Colonic mucosa (tissue), 4 donors: Measurements from ENCODE around the gene MEGF6. TPM values are rescaled to one million over a fixed set of nuclear protein-coding genes. Genes with fewer than 3 reads are reported as not detected.
A peak's percentile ranks its signal among the peaks of the same experiment; 100 is the strongest.

Source experiments
- DNase-seq: peaks from one replicate; pipeline ENCODE4 v3.0.0-alpha.2; 2020
- H3K27ac ChIP-seq: fragments of 200-600 bp; one replicate; pipeline ENCODE4 v1.8.0; 2021
- H3K27me3 ChIP-seq: fragments of 200-600 bp; one replicate; pipeline ENCODE4 v1.8.0; 2021
- H3K36me3 ChIP-seq: fragments of 200-600 bp; one replicate; pipeline ENCODE4 v1.8.0; 2021
- H3K4me1 ChIP-seq: fragments of 200-600 bp; one replicate; pipeline ENCODE4 v1.8.0; 2021; ENCODE audit warnings: mild to moderate bottlenecking
- H3K4me3 ChIP-seq: fragments of 200-600 bp; one replicate; pipeline ENCODE4 v1.8.0; 2021
- H3K9ac ChIP-seq, 2 donors: one replicate each; pipeline ENCODE4 v1.7.0; 2013; ENCODE audit warnings: control low read depth in 2 of 2, low read depth in 2 of 2, low read length in 2 of 2
- H3K9me3 ChIP-seq: fragments of 200-600 bp; one replicate; pipeline ENCODE4 v1.8.0; 2021
- intact Hi-C: fragments of 100-400 bp; cut with DNase I; formaldehyde crosslinking; loops from one replicate; pipeline ENCODE4 v1.14.1; 2022
- total RNA-seq, 2 donors: library from RNA; stranded (reverse); fragmentation: NEBNext Ultra II Directional in 1 of 2; extraction: Animal tissue kit (Norgen Biotek cat#: 25700) in 1 of 2; gene quantifications; one replicate each; pipeline ENCODE4 v1.2.1, GENCODE V29; 2021
- TF ChIP-seq, protein P1 (sequence below): fragments of 200-600 bp; IDR thresholded peaks from one replicate; pipeline ENCODE4 v1.8.0; 2022; ENCODE audit warnings: antibody characterized with exemption, mild to moderate bottlenecking
- donor health status: healthy.
- donor health status: DM: no; HTN: no; CAD: no.
- donor health status: DM: no; HTN: no; CAD: no.

MEGF6 gene
- total RNA-seq, 2 donors from 2014 or later = 5.2 to 6.4 TPM

GRCh38 chr1:3503525-3503886 is 107.8 kb downstream of the MEGF6 start:
- no peak for DNase-seq

DNA sequence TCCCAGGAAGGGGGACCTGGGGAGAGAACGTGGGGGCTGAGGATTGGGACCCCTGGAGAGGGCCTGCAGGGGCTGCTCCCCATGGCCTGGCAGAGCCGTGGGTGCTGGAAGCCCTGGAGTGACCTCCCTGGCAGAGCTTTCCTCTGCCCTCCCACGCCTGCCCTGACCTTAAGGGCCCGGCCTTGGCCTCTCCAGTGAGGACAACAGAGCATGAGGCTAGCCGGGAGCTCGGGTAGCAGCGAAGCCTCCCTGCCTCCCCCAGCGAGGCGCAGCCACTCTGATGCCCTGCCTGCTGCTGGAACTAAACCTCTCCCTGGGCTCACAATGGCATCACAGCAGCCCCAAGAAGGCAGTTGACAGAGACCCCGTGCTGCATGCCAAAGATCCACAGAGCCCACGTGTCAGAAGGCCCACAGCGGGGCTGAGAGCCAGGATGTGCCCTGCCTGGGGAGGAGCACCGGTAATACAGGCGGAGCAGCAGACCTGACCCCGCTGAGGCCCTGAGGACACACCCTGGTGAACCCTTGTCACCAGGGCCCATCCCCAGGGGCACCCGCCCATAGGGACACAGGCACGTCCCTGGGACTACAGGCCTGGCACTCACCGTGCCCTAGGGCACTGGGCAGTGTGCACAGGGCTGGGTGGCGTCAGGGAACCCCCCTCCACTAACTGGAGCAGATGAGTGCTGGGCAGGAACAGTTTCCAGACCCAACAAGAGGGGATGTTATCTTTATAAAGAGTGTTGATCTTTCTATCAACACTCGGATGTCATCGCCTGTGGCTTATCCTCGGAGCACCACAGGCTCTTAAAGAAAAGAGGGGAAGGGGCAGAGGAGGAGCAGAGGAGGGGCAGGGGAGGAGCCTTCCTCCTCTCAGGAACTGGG is 108.4 kb downstream of the MEGF6 start:
- no peaks in the 10 kb centered on the region for H3K4me1 ChIP-seq
- TF ChIP-seq, protein P1, sequence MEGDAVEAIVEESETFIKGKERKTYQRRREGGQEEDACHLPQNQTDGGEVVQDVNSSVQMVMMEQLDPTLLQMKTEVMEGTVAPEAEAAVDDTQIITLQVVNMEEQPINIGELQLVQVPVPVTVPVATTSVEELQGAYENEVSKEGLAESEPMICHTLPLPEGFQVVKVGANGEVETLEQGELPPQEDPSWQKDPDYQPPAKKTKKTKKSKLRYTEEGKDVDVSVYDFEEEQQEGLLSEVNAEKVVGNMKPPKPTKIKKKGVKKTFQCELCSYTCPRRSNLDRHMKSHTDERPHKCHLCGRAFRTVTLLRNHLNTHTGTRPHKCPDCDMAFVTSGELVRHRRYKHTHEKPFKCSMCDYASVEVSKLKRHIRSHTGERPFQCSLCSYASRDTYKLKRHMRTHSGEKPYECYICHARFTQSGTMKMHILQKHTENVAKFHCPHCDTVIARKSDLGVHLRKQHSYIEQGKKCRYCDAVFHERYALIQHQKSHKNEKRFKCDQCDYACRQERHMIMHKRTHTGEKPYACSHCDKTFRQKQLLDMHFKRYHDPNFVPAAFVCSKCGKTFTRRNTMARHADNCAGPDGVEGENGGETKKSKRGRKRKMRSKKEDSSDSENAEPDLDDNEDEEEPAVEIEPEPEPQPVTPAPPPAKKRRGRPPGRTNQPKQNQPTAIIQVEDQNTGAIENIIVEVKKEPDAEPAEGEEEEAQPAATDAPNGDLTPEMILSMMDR = no peak
- H3K4me3 ChIP-seq = no peak overlapping the region
- no peaks in the 10 kb centered on the region for H3K27me3 ChIP-seq
- intact Hi-C loops = no loop called here
- no peaks in the 10 kb centered on the region for H3K36me3 ChIP-seq
- no peak overlapping the region for H3K9ac ChIP-seq
- H3K9me3 ChIP-seq = no peaks in the 10 kb centered on the region
- H3K27ac ChIP-seq = no peak overlapping the region
- no peak for DNase-seq

More at GRCh38 chr1:3503525-3503886, 107.8 kb downstream of the MEGF6 start:
- no peak overlapping the region for H3K4me3 ChIP-seq
- no peaks in the 10 kb centered on the region for H3K9me3 ChIP-seq
- no peak overlapping the region for H3K27ac ChIP-seq
- TF ChIP-seq, protein P1 = no peak
- intact Hi-C loops = no loop called here
- H3K4me1 ChIP-seq = no peaks in the 10 kb centered on the region
- H3K9ac ChIP-seq = no peak overlapping the region
- H3K27me3 ChIP-seq = no peaks in the 10 kb centered on the region
- H3K36me3 ChIP-seq = no peaks in the 10 kb centered on the region

DNA sequence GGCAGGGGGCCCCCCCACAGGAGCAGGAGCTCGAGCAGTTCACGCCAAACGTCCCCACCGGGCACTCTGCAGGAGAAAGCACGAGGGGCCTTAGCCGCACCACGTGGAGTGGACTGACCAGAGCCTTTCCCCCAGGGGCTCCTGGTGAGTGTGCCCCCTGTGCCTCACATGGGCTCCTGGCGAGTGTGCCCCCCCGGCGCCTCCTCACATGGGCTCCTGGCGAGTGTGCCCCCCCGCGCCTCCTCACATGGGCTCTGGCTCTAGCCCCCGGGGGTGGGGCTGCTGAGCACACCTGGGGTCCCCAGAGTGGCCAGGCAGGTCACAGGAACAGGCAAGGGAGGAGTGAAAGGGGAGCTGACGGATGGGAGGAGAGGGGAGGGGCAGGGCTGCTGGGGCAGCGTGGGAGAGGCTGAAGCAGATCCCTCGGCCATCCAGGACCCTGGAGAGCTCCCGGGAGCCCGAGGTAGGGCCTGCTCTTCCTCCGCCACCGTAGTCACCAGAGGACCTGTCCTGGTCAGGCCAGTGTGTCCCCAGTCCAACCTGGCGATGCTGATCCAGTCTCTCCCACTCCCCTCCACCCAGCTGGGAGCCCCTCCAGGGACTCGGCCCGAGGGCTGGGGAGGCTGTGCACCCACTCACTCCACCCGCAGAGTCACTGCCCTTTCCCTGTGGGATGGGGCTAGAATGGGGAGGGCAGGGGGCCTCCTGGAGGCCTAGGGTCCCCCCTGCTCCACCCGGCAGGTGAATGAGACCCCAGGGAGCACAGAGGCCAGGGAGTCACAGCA is 109.3 kb downstream of the MEGF6 start:
- no peaks in the 10 kb centered on the region for H3K9me3 ChIP-seq
- TF ChIP-seq, protein P1 = no peak
- H3K4me1 ChIP-seq = no peaks in the 10 kb centered on the region
- H3K36me3 ChIP-seq = no peaks in the 10 kb centered on the region
- no peaks in the 10 kb centered on the region for H3K27me3 ChIP-seq
- intact Hi-C loops = no loop called here
- peak; percentile 70 for DNase-seq
- no peak overlapping the region for H3K9ac ChIP-seq
- H3K4me3 ChIP-seq = no peak overlapping the region
- H3K27ac ChIP-seq = no peak overlapping the region

- Histone ChIP-seq H3K4me3 (no peak overlapping the region), H3K4me1 (no peaks in the 10 kb centered on the region), H3K27me3 (no peaks in the 10 kb centered on the region), H3K9ac (no peak overlapping the region), H3K27ac (no peak overlapping the region), H3K36me3 (no peaks in the 10 kb centered on the region), H3K9me3 (no peaks in the 10 kb centered on the region)
- TF ChIP-seq, protein P1 = no peak
- DNase-seq = no peak
- intact Hi-C loops = no loop called here
These were observed 109.9 kb downstream of the MEGF6 start for GRCh38 chr1:3501437-3501836.

GRCh38 chr1:3500265-3500835 is 111.0 kb downstream of the MEGF6 start:
- no peak overlapping the region for H3K27ac ChIP-seq
- H3K9me3 ChIP-seq = no peaks in the 10 kb centered on the region
- intact Hi-C loops = no loop called here
- TF ChIP-seq, protein P1 = no peak
- H3K36me3 ChIP-seq = no peaks in the 10 kb centered on the region
- no peaks in the 10 kb centered on the region for H3K27me3 ChIP-seq
- H3K4me3 ChIP-seq = no peak overlapping the region
- H3K4me1 ChIP-seq = no peaks in the 10 kb centered on the region
- DNase-seq = no peak
- no peak overlapping the region for H3K9ac ChIP-seq
